ENCODE measurements around the gene SALL2. TPM values are rescaled to one million over a fixed set of nuclear protein-coding genes. Genes with fewer than 3 reads are reported as not detected.
A peak's percentile ranks its signal among the peaks of the same experiment; 100 is the strongest.
"Not testable (repeated sequence)": the region's sequence is repeated elsewhere in the genome, so short reads cannot be mapped to it uniquely, and the experiment has no call there.

The SALL2 gene
- 1 to 10 TPM; 1.2 to 6.0 TPM for total RNA-seq

DNA sequence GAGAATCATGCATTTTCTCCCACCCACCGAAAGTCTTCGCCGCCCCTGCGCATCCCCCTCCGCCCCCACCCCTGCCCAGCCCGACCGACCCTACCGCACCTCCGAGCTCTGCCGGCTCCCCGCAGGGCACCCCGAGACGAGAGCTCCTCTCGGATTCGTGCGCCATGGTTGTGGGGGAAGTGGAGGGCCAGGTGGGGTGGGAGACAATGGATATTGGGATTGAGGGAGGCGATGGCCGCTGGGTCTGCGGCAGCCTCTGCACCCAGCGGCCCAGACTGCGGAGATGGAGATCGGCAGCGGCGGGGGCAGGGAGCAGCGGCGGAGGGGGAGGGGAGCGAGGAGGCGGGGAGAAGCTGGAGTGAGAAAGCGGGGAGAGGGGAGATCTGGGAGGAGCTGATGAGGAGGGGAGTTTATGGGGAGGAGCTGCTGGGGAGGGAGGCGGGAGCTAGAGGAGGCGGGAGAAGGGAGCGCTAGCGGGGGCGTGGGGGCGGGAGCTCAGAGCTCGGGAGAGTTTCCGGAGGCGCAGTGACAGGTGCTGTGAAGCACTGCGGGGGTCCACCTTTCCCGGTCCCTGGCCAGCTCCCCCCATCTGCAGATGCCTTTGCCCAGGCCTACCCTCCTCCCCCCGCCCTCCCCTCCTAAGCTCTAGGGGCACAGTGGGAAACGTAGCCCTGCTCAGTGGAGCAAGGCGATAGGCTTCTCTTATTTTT lies at the start of gene SALL2:
Gene SALL2, minus strand, starts transcription at position 385 of the 710 bp plus-strand sequence. Its CDS starts 219 bp downstream, at position 166.
- H3K9me3 Mint-ChIP-seq: no peaks in the 10 kb centered on the region
- H3K4me3 Mint-ChIP-seq: peak within 1 kb of the TSS; percentile 81
- no peaks in the 10 kb centered on the region for H3K27me3 Mint-ChIP-seq
- no peaks in the 10 kb centered on the region for H3K36me3 Mint-ChIP-seq (ENCODE audit: low read depth)
- peak; percentile 92 for ATAC-seq (replicated peaks)
- peak within 1 kb of the TSS; percentile 69 for H3K27ac Mint-ChIP-seq
- H3K4me1 Mint-ChIP-seq: peaks cover 5% of the 10 kb centered on the region

DNA sequence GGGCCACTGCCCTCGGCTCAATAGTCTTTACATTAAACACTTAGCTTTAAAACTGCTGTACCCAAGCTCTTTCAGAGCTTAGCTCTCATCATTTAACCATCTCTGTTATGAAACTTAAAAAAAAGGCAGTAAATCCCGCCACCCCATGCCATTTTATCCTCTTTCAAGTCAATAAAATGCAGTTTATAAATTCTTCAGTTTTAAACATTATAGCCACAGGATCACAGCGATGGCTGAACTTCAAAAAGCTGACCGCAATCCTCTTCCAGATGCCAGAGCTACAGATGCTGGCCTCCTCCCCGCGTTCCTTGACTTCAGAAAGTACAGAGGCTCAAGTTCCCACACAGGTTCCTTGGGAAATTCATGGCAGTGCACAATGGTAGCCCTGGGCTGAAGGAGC lies 49.5 kb upstream of the SALL2 start:
- no peak for ATAC-seq (replicated peaks)
- no peaks in the 10 kb centered on the region for H3K4me1 Mint-ChIP-seq
- H3K9me3 Mint-ChIP-seq: no peaks in the 10 kb centered on the region
- H3K4me3 Mint-ChIP-seq: no peak overlapping the region
- H3K36me3 Mint-ChIP-seq (ENCODE audit: low read depth): no peaks in the 10 kb centered on the region
- peaks cover 7% of the 10 kb centered on the region for H3K27me3 Mint-ChIP-seq
- no peak overlapping the region for H3K27ac Mint-ChIP-seq

DNA sequence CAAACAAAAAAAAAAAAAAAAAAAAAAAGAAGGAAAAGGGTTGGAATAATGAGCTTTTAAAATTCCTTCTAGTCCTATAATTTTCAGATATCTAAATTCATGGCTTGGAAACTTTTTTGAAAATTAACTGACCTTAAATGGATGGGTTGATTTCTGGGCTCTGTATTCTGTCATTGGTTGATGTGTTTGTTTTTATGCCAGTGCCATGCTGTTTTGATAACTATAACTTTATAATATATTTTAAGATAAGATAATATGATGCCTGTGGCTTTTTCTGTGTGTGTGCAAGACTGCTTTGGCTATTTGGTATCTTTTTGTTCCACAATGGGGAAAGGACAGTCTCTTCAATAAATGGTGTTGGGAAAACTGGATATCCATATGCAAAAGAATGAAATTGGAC lies 46.5 kb upstream of the SALL2 start:
- peaks cover 14% of the 10 kb centered on the region for H3K27me3 Mint-ChIP-seq
- no peak overlapping the region for H3K4me3 Mint-ChIP-seq
- no peak overlapping the region for H3K27ac Mint-ChIP-seq
- H3K36me3 Mint-ChIP-seq (ENCODE audit: low read depth): no peaks in the 10 kb centered on the region
- no peaks in the 10 kb centered on the region for H3K4me1 Mint-ChIP-seq
- no peak for ATAC-seq (replicated peaks)
- no peaks in the 10 kb centered on the region for H3K9me3 Mint-ChIP-seq

DNA sequence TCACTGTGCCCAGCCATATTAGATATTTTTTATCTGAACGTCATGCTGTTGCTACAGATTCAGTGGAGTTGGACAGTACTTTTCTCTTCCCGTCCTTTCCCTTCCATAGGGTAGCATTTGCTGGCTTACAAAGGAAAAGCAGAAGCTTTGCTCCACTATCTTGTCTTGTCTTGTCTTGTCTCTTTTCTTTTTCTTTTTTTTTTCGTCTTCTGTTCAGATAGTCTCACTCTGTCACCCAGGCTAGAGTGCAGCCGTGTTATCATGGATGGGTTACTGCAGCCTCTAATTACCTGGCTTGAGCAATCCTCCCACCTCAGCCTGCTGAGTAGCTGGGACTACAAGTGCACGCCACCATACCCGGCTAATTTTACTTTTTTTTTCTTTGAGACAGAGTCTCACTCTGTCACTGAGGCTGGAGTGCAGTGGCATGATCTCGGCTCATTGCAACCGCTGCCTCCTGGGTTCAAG lies 32.6 kb upstream of the SALL2 start:
- no peak for ATAC-seq (replicated peaks)
- Mint-ChIP-seq H3K4me1 (peaks cover 8% of the 10 kb centered on the region), H3K4me3 (no peak overlapping the region), H3K9me3 (no peaks in the 10 kb centered on the region), H3K36me3 (ENCODE audit: low read depth) (no peaks in the 10 kb centered on the region), H3K27ac (no peak overlapping the region), H3K27me3 (no peaks in the 10 kb centered on the region)

DNA sequence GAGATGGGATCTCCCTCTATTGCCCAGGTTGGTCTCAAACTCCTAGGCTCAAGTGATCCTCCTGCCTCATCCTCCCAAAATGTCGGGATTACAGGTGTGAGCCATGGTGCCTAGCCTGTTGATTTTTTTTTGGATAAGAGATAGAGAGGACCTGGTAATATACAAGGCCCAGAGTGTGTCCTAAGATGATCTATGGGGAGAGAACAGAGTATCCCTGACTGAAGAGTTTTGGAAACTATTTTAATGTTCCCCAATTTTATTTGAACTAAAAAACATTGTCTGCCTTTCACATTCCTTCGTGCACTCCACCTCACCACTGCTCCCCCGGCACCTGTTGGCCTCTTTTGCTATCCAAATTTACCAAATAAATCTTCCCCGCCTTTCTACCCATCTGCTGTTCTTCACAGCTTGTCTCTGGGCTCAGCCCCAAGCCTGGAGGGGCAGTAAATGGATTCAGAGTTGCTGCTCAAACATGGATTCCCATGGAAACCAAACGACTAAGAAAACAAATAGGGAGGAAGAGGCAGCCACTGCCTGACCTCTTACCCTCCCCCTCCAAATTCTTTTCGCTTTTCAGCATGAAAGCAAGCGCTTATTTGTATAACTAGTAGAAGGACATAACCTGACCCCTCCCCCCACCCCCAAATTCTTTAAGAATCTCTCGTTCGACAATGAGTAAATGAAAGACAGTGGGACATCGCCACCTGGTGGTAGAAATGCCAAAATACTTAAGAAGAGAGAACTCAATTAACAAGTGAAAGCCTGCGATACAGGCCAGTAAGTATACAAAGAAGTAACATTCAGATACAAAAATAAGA lies 31.1 kb upstream of the SALL2 start:
- H3K4me3 Mint-ChIP-seq: peak overlapping the region; percentile 51
- ATAC-seq (replicated peaks): peak; percentile 69
- no peaks in the 10 kb centered on the region for H3K27me3 Mint-ChIP-seq
- peaks cover 8% of the 10 kb centered on the region for H3K4me1 Mint-ChIP-seq
- H3K27ac Mint-ChIP-seq: peak overlapping the region; percentile 87
- no peaks in the 10 kb centered on the region for H3K9me3 Mint-ChIP-seq
- no peaks in the 10 kb centered on the region for H3K36me3 Mint-ChIP-seq (ENCODE audit: low read depth)

DNA sequence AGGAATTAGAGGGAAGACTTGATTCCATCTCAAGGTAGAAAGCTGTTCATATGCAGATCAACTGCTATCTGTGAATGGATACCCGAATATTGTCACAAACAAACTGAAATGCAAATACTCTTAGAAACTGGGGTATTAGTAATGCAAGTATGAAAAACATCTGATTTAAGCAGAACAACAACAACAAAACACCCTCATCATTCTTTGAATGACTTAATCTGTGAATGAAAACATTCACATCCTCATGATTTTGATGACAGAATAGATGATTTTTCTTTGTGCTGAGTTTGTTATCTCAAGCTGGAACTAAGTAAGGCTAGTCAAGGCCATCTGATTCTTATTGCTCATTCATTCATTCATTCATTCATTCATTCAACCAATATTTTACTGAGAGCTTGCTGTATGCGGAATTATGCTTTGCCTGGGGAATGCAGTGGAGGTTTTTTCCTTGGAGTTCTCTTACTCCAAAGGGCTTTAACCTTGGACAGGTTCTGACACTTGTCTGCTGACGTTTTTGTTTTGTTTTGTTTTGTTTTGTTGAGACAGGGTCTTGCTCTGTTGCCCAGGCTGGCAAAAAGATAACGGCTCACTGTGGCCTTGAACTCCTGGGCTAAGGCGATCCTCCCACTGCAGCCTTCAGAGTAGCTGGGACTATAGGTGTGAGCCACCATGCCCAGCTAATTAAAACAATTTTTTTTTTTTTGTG lies 30.4 kb upstream of the SALL2 start:
- H3K27me3 Mint-ChIP-seq: no peaks in the 10 kb centered on the region
- H3K36me3 Mint-ChIP-seq (ENCODE audit: low read depth): no peaks in the 10 kb centered on the region
- H3K4me3 Mint-ChIP-seq: peak overlapping the region; percentile 51
- peaks cover 8% of the 10 kb centered on the region for H3K4me1 Mint-ChIP-seq
- no peak overlapping the region for H3K27ac Mint-ChIP-seq
- H3K9me3 Mint-ChIP-seq: no peaks in the 10 kb centered on the region
- ATAC-seq (replicated peaks): no peak

DNA sequence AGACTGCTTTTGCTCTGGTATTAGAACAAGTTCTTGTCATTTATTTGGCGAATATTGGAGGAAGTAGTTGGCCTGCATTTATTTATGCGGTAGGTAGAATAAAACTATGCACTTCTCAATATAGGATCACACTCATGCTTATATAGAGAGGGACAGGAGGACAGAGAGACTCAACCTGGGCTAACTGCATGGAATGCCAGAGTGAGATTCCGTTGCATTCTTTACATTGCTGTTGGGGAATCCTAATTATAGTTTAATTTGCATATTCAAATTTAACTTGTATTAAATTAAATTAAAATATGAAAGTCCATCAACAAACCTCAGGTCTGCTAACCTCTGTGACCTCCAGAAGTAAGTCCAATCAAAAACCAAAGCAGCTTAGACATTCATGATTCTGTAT lies 27.1 kb upstream of the SALL2 start:
- Mint-ChIP-seq H3K4me1 (peaks cover 8% of the 10 kb centered on the region), H3K9me3 (no peaks in the 10 kb centered on the region), H3K27ac (no peak overlapping the region), H3K4me3 (no peak overlapping the region), H3K27me3 (no peaks in the 10 kb centered on the region), H3K36me3 (ENCODE audit: low read depth) (no peaks in the 10 kb centered on the region)
- no peak for ATAC-seq (replicated peaks)

DNA sequence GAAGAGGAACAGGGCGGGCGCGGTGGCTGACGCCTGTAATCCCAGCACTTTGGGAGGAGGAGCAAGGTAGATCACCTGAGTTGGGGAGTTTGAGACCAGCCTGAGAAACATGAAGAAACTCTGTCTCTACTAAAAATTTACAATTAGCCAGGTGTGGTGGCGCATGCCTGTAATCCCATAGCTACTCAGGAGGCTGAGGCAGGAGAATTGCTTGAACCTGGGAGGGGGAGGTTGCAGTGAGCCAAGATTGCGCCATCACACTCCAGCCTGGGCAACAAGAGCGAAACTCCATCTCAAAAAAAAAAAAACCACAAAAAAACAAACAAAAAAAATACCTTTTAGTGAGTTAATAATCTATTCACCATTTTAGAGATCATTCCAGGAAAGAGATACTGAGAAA lies 18.4 kb upstream of the SALL2 start:
- H3K4me1 Mint-ChIP-seq: not testable (repeated sequence)

DNA sequence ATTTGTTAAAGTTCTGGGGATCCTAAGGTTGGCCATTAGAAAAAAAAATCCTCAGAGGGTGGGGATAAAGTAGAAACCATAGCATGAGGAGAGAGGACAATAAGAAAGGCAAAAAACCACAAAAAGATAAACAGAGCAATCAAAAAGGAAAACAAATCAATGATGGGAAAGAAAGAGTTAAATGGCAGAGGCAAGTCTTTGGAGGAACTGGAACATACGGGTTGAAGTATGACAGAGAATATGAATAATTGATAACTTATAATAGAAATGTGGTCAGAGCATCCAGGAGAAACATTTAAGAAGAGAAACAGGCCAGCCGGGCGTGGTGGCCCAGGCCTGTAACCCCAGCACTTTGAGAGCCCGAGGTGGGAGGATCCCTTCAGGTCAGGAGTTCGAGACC lies 17.8 kb upstream of the SALL2 start:
- Mint-ChIP-seq H3K4me1 (no peaks in the 10 kb centered on the region), H3K4me3 (no peak overlapping the region), H3K27me3 (peaks cover 21% of the 10 kb centered on the region), H3K27ac (no peak overlapping the region), H3K9me3 (no peaks in the 10 kb centered on the region), H3K36me3 (ENCODE audit: low read depth) (no peaks in the 10 kb centered on the region)
- ATAC-seq (replicated peaks): no peak

More for the DNA sequence above, 18.4 kb upstream of the SALL2 start:
- H3K9me3 Mint-ChIP-seq; ATAC-seq (replicated peaks); H3K27ac Mint-ChIP-seq; H3K4me3 Mint-ChIP-seq; H3K36me3 Mint-ChIP-seq (ENCODE audit: low read depth): not testable (repeated sequence)
- peaks cover 15% of the 10 kb centered on the region for H3K27me3 Mint-ChIP-seq

DNA sequence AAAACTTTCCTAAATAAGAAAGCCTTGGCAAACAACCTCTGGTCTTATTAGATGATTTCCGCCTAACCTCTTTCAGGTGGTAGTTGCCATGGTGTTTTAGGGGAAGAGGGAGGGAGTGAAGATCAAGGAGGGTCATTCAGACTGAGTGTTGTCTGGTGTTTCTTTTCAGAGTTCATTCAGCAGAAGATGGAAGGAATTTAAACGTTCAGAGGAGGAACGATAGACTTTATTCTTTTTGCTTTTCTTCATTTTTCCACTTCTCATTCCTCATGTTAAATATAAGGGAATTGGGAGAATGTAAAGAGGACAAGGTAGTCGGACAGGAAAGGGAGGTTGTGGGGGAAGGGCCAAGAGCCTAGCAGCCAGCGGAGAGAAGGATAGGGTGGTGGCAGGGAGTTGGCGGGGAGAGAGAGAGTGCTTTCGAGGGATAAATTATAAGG lies 17.4 kb upstream of the SALL2 start:
- no peak for ATAC-seq (replicated peaks)
- H3K9me3 Mint-ChIP-seq: no peaks in the 10 kb centered on the region
- H3K27me3 Mint-ChIP-seq: peaks cover 26% of the 10 kb centered on the region
- no peak overlapping the region for H3K4me3 Mint-ChIP-seq
- H3K27ac Mint-ChIP-seq: no peak overlapping the region
- no peaks in the 10 kb centered on the region for H3K36me3 Mint-ChIP-seq (ENCODE audit: low read depth)
- H3K4me1 Mint-ChIP-seq: no peaks in the 10 kb centered on the region

DNA sequence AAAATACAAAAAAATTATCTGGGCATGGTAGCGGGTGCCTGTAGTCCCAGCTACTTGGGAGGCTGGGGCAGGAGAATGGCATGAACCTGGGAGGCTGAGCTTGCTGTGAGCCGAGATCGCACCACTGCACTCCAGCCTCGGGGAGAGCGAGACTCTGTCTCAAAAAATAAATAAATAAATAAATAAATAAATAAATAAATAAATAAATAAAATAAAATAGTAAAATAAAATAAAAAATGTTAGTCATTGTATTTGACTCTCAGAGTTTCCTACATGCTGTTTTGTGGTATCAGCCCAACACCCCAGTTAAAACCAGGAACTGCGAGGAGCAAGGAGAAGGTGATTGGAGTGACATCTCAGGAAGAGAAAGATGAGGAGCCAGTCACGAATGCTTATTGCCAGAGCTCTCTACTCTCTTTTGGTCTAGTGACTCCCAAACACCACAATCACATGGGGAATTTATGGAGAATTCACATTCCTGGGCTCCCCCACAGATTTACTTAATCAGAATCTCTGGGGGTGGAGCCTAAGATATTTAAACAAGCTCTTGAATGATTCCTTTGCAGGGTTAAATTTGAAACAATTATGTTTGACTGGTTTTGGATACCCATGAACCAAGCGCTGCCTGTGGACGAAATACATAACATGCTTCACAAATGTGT lies 15.4 kb upstream of the SALL2 start:
- H3K36me3 Mint-ChIP-seq (ENCODE audit: low read depth): no peaks in the 10 kb centered on the region
- H3K4me1 Mint-ChIP-seq: no peaks in the 10 kb centered on the region
- H3K27ac Mint-ChIP-seq: no peak overlapping the region
- ATAC-seq (replicated peaks): no peak
- peaks cover 37% of the 10 kb centered on the region for H3K27me3 Mint-ChIP-seq
- no peaks in the 10 kb centered on the region for H3K9me3 Mint-ChIP-seq
- H3K4me3 Mint-ChIP-seq: no peak overlapping the region

DNA sequence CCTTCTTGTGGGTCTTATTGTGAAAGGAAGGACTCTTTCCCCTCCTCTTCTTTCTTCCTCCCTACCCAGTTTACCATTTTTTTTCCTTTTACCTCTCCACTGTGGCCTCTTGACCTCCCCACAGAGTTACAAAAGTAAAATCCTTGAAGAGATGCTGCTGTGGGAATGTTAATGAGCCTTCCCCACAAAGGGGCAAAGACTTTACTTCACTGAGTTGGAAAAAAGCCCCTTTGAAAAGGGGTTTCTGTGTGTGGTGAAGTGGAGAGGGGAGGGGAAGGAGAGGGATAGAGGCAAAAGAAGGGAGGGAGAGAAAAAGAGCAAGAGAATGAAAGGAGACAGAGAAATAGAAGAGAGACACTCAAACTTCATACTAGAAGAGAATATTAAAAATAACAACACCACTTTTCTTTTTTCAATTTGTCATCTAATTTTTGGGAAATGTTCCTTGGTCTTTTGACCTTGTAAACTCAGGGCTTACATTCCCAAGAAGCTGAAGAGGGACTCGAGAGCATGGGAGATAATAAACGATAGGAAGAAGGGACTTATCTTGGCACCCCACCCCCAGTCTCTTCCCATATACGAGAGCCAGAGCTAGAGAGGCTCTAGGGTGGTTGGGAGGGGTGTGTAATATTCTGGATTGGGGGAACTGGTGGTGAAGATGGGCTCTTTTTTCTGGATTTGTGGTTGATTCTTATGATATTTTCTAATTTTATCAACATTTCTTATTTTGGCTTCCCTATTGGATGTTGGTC lies 13.2 kb upstream of the SALL2 start:
- no peak for ATAC-seq (replicated peaks)
- no peaks in the 10 kb centered on the region for H3K36me3 Mint-ChIP-seq (ENCODE audit: low read depth)
- H3K4me1 Mint-ChIP-seq: no peaks in the 10 kb centered on the region
- peaks cover 52% of the 10 kb centered on the region for H3K27me3 Mint-ChIP-seq
- H3K27ac Mint-ChIP-seq: no peak overlapping the region
- H3K4me3 Mint-ChIP-seq: no peak overlapping the region
- H3K9me3 Mint-ChIP-seq: no peaks in the 10 kb centered on the region

DNA sequence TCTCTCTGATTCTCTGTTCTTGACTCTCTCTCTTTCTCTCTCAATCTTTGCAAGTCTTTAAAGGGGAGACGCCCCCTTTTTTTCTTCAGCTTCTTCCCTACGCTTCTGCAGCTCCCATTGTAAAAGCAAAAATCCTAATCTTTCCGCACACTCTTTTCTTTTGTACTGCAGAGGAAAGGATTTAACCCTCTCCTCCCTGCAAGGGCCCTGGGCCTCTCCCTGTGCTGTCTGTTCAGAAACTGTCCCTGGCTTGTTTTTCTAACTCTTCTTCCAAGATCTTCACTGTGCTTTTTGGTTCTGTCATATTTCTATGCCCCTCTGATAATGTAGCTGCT lies 10.9 kb upstream of the SALL2 start:
- Mint-ChIP-seq H3K4me1 (no peaks in the 10 kb centered on the region), H3K27me3 (peaks cover 43% of the 10 kb centered on the region), H3K27ac (no peak overlapping the region), H3K4me3 (no peak overlapping the region), H3K36me3 (ENCODE audit: low read depth) (no peaks in the 10 kb centered on the region), H3K9me3 (no peaks in the 10 kb centered on the region)
- ATAC-seq (replicated peaks): no peak

Measured in activated T-helper 17 cell treated with anti-CD3 and anti-CD28 coated beads, Interleukin-2, amount 50 U/mL, for 72 hours (primary cell).